Measurements from ENCODE around the gene SCIN. TPM values are rescaled to one million over a fixed set of nuclear protein-coding genes. Genes with fewer than 3 reads are reported as not detected.
"Not testable (repeated sequence)": the region's sequence is repeated elsewhere in the genome, so short reads cannot be mapped to it uniquely, and the experiment has no call there.

Gene SCIN
- total RNA-seq, 2 experiments from 2014 or later: not detected

DNA sequence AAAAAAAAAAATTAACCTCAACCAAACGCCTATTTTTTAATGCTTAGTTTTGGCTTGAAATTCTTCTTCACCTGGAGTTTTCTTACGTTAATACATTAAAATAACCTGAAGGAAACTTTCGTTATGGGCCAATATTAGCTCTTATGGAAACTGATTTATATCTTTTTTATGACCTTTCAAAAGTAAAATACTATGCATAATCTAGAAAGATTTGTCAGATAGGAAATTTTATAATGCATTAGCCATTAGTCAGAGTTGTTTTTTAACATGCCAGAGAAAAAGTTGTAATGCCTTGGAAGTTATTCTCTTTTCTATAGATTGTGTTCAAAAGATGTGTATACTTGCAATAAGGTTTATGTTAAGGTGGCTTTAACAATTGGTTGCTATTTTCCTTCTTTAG, 82.6 kb downstream of the SCIN start:
- Mint-ChIP-seq H3K27me3 (no peaks in the 10 kb centered on the region), H3K4me3 (no peak overlapping the region), H3K27ac (no peak overlapping the region), H3K4me1 (ENCODE audit: low read depth) (no peaks in the 10 kb centered on the region), H3K36me3 (ENCODE audit: low read depth) (no peaks in the 10 kb centered on the region), H3K9me3 (no peaks in the 10 kb centered on the region)
- ATAC-seq: no peak
- TF ChIP-seq, protein P1, sequence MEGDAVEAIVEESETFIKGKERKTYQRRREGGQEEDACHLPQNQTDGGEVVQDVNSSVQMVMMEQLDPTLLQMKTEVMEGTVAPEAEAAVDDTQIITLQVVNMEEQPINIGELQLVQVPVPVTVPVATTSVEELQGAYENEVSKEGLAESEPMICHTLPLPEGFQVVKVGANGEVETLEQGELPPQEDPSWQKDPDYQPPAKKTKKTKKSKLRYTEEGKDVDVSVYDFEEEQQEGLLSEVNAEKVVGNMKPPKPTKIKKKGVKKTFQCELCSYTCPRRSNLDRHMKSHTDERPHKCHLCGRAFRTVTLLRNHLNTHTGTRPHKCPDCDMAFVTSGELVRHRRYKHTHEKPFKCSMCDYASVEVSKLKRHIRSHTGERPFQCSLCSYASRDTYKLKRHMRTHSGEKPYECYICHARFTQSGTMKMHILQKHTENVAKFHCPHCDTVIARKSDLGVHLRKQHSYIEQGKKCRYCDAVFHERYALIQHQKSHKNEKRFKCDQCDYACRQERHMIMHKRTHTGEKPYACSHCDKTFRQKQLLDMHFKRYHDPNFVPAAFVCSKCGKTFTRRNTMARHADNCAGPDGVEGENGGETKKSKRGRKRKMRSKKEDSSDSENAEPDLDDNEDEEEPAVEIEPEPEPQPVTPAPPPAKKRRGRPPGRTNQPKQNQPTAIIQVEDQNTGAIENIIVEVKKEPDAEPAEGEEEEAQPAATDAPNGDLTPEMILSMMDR (IDR thresholded peaks at IDR 0.05): no peak
- ChIA-PET POLR2A (no interaction called here), CTCF (interaction anchor here (2.0 kb wide), 1 partner anchor 14 kb away, joined by 6 read pairs; no protein-coding TSS in a partner anchor)
- intact Hi-C loops (cut with micrococcal nuclease): no loop called here
- DNase-seq: no peak

DNA sequence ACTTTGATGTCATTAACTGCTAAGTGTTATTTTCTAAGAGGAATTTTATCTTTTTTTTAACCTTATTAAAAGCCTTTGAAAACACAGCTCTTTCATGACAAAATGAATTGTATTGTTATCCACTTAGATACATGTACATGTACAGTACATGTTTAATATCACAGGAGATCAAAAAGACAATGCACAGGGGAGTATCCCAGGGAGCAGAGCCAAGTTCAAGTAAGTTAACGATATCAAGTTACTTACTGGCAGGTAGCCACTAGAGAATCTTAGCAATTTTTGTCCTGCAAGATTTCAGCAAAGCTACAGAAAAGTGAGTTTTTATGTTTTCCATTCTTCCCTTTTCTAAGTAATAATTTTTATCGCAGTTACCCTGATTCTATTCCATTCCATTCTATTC, 83.0 kb downstream of the SCIN start:
- POLR2A ChIA-PET: no interaction called here
- Mint-ChIP-seq H3K4me1 (ENCODE audit: low read depth) (no peaks in the 10 kb centered on the region), H3K4me3 (no peak overlapping the region), H3K27me3 (no peaks in the 10 kb centered on the region), H3K27ac (no peak overlapping the region), H3K36me3 (ENCODE audit: low read depth) (no peaks in the 10 kb centered on the region), H3K9me3 (no peaks in the 10 kb centered on the region)
- intact Hi-C loops (cut with micrococcal nuclease): no loop called here
- ATAC-seq (no peak), DNase-seq (no peak)
- CTCF ChIA-PET: interaction anchor here (2.0 kb wide), 1 partner anchor 15 kb away, joined by 6 read pairs; no protein-coding TSS in a partner anchor
- TF ChIP-seq, protein P1 (IDR thresholded peaks at IDR 0.05): no peak

DNA sequence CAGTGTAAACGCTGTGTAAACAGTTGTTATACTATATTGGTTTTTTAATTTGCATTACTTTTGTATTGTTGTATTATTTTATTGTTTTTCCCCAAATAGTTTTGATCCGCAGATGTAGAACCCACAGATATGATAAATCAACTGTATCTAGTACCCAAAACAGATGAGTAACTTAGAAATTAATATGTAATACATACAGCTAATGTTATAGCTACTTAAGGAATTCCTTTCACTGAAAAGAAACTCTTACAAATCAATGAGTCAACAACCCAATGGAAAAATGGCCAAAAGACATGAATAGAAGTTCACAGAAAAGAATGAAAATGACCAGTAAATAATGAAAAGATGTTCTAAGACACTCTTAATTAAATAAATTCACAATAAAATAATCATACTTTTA, 84.6 kb downstream of the SCIN start:
- intact Hi-C loops (cut with micrococcal nuclease): no loop called here
- no peak for ATAC-seq
- TF ChIP-seq, protein P1 (IDR thresholded peaks at IDR 0.05): no peak
- DNase-seq: no peak
- Mint-ChIP-seq H3K9me3 (no peaks in the 10 kb centered on the region), H3K27me3 (peaks cover under 1% of the 10 kb centered on the region), H3K36me3 (ENCODE audit: low read depth) (no peaks in the 10 kb centered on the region), H3K4me3 (no peak overlapping the region), H3K4me1 (ENCODE audit: low read depth) (no peaks in the 10 kb centered on the region), H3K27ac (no peak overlapping the region)
- ChIA-PET CTCF (no interaction called here), POLR2A (no interaction called here)

DNA sequence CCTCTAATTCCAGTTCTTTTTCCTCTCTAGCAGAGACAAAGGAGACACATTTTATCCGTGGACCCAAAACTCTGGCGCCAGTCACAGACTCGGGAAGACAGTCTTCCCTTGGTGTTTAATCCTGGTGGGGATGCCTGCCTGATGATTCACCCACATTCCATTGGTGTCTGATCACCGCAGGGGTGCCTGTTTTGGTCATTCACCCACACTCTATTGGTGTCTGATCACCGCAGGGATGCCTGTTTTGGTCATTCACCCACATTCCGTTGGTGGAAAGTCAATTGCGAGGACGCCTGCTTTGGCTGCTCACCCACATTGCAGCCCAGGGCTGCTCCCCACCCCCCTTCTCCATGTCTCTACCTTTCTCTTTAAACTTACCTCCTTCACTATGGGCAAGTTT, 89.9 kb downstream of the SCIN start:
- CTCF ChIA-PET; H3K27ac Mint-ChIP-seq; DNase-seq; ATAC-seq; POLR2A ChIA-PET; H3K9me3 Mint-ChIP-seq; H3K4me3 Mint-ChIP-seq; H3K27me3 Mint-ChIP-seq; H3K36me3 Mint-ChIP-seq (ENCODE audit: low read depth); H3K4me1 Mint-ChIP-seq (ENCODE audit: low read depth); intact Hi-C loops (cut with micrococcal nuclease): not testable (repeated sequence)

DNA sequence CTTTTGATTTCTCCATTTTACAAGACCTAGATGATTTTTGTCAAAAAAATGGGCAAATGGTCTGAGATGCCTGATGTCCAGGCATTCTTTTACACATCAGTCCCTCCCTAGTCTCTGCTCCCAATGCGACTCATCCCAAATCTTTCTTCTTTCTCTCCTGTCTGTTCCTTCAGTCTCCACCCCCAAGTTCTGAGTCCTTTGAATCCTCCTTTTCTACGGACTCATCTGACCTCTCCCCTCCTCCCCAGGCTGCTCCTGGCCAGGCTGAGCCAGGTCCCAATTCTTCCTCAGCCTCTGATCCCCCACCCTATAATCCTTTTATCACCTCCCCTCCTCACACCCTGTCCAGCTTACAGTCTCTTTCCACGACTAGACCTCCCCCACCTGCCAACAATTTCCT, 90.5 kb downstream of the SCIN start:
- ATAC-seq; H3K4me3 Mint-ChIP-seq; H3K9me3 Mint-ChIP-seq; H3K27ac Mint-ChIP-seq; H3K36me3 Mint-ChIP-seq (ENCODE audit: low read depth); POLR2A ChIA-PET; intact Hi-C loops (cut with micrococcal nuclease); DNase-seq; H3K4me1 Mint-ChIP-seq (ENCODE audit: low read depth); H3K27me3 Mint-ChIP-seq: not testable (repeated sequence)
- CTCF ChIA-PET: interaction anchor here (1.0 kb wide), 1 partner anchor 22 kb away, joined by 3 read pairs; no protein-coding TSS in a partner anchor

DNA sequence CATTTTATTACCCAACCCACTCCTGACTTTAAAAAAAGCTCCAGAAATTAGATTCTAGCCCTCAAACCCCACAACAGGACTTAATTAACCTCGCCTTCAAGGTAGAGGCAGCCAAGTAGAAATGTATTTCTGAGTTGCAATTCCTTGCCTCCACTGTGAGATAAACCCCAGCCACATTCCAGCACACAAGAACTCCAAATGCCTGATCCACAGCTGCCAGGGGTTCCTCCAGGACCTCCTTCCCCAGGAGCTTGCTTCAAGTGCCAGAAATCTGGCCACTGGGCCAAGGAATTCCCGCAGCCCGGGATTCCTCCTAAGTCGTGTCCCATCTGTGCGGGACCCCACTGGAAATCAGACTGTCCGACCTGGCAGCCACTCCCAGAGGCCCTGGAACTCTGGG, 91.1 kb downstream of the SCIN start:
- no peak overlapping the region for H3K4me3 Mint-ChIP-seq
- ATAC-seq: no peak
- TF ChIP-seq, protein P1 (IDR thresholded peaks at IDR 0.05): no peak
- no peaks in the 10 kb centered on the region for H3K9me3 Mint-ChIP-seq
- no peaks in the 10 kb centered on the region for H3K4me1 Mint-ChIP-seq (ENCODE audit: low read depth)
- H3K36me3 Mint-ChIP-seq (ENCODE audit: low read depth): no peaks in the 10 kb centered on the region
- intact Hi-C loops (cut with micrococcal nuclease): no loop called here
- POLR2A ChIA-PET: no interaction called here
- DNase-seq: no peak
- H3K27ac Mint-ChIP-seq: no peak overlapping the region
- CTCF ChIA-PET: interaction anchor here (1.0 kb wide), 1 partner anchor 23 kb away, joined by 3 read pairs; no protein-coding TSS in a partner anchor
- H3K27me3 Mint-ChIP-seq: peaks cover 2% of the 10 kb centered on the region
